ENCODE data around the gene SMYD3.

SMYD3 gene

GRCh38 chr1:246291127-246291526 is 216.0 kb downstream of the SMYD3 start:
- DNase-seq (ENCODE audit: low read depth), result no peak
- no peak for TF ChIP-seq CTCF (IDR thresholded peaks at IDR 0.05; ENCODE audit: control insufficient read depth, insufficient read depth, low read depth, low read length, missing control alignments)
- H3K4me3 ChIP-seq (ENCODE audit: control insufficient read depth, low read depth, low read length), result no peak overlapping the region

GRCh38 chr1:246283771-246284410 is 223.2 kb downstream of the SMYD3 start:
- no peak for DNase-seq (ENCODE audit: low read depth)

GRCh38 chr1:246281639-246282038 is 225.4 kb downstream of the SMYD3 start:
- no peak overlapping the region for H3K4me3 ChIP-seq (ENCODE audit: control insufficient read depth, low read depth, low read length)
- TF ChIP-seq CTCF (IDR thresholded peaks at IDR 0.05; ENCODE audit: control insufficient read depth, insufficient read depth, low read depth, low read length, missing control alignments), result no peak
- DNase-seq (ENCODE audit: low read depth), result no peak

More at GRCh38 chr1:246283771-246284410, 223.2 kb downstream of the SMYD3 start:
- H3K4me3 ChIP-seq (ENCODE audit: control insufficient read depth, low read depth, low read length), result no peak overlapping the region
- TF ChIP-seq CTCF (IDR thresholded peaks at IDR 0.05; ENCODE audit: control insufficient read depth, insufficient read depth, low read depth, low read length, missing control alignments), result no peak

- DNase-seq (ENCODE audit: low read depth), result no peak
- no peak overlapping the region for H3K4me3 ChIP-seq (ENCODE audit: control insufficient read depth, low read depth, low read length)
- no peak for TF ChIP-seq CTCF (IDR thresholded peaks at IDR 0.05; ENCODE audit: control insufficient read depth, insufficient read depth, low read depth, low read length, missing control alignments)
These were observed 225.9 kb downstream of the SMYD3 start for GRCh38 chr1:246281195-246281594.

- TF ChIP-seq CTCF (IDR thresholded peaks at IDR 0.05; ENCODE audit: control insufficient read depth, insufficient read depth, low read depth, low read length, missing control alignments), result peak; percentile 30
- DNase-seq (ENCODE audit: low read depth), result no peak
- no peak overlapping the region for H3K4me3 ChIP-seq (ENCODE audit: control insufficient read depth, low read depth, low read length)
These were observed 226.5 kb downstream of the SMYD3 start for GRCh38 chr1:246280551-246280950.

GRCh38 chr1:246279402-246279801 is 227.7 kb downstream of the SMYD3 start:
- DNase-seq (ENCODE audit: low read depth), result no peak
- no peak for TF ChIP-seq CTCF (IDR thresholded peaks at IDR 0.05; ENCODE audit: control insufficient read depth, insufficient read depth, low read depth, low read length, missing control alignments)
- H3K4me3 ChIP-seq (ENCODE audit: control insufficient read depth, low read depth, low read length), result no peak overlapping the region
